Stimulated activated naive CD4-positive, alpha-beta T cell treated with Interleukin-2 at 50 U/mL for 16 hours (primary cell): ENCODE data around the gene KRTAP1-4.
"Not testable (repeated sequence)": the region's sequence is repeated elsewhere in the genome, so short reads cannot be mapped to it uniquely, and the experiment has no call there.

ENCODE experiments used
- DNase-seq: peaks from one replicate; lab custom pipeline; 2025; lab: John Stamatoyannopoulos, UW

Gene KRTAP1-4

GRCh38 chr17:41046735-41047465 lies 16.9 kb upstream of the KRTAP1-4 start, which contains the start of gene KRTAP2-1:
Gene KRTAP2-1, minus strand, starts transcription at chr17:41047316. Its CDS starts 49 bp downstream, at chr17:41047267.
- DNase-seq = not testable (repeated sequence)

DNA sequence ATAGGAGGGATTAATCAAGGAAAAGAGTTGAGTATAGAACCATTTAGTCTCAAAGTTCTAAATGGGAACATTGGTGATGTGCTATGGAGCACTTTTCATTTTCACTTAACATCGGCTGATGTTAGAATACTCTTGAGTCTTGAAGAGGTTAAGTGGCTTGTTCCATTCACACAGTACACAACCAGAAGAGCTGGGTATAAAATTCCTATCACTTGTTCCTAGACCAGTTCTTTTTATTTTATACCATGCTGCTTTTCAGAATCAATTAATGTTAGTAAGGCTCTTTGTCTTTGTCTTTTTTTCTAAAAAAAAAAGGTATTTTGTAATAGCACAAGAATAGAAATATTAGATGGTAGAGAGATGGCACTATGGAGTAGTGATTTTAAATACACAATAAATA lies 13.0 kb upstream of the KRTAP1-4 start:
- DNase-seq = no peak

GRCh38 chr17:41040783-41041571 lies 11.0 kb upstream of the KRTAP1-4 start, which contains the start of gene KRTAP1-1:
Gene KRTAP1-1, minus strand, starts transcription at chr17:41041450. Its CDS starts 53 bp downstream, at chr17:41041397.
- not testable (repeated sequence) for DNase-seq

DNA sequence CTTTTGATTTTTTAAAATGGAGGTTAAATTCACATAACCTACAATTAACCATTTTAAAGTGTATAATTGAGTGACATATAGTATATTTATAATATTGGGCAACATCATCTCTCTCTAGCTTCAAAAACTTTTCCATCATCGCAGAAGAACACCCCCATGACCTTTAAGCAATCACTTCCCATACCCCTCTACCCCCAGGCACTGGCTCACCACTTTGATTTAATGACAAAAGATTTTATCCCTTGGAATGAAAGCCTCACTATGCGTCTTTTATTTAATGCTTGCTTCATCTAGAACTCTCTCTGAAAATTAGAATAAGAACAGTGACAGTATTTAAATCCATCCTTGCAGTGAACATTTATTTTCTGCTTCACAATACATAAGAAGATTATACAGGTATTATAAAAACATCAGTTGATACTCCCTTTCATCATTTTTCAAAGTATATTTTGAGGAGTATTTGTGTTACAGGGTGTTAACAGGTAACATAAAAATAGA lies 7.9 kb upstream of the KRTAP1-4 start:
- no peak for DNase-seq

- not testable (repeated sequence) for DNase-seq
These were observed 4.4 kb upstream of the KRTAP1-4 start, which contains the start of gene KRTAP1-3 for GRCh38 chr17:41034346-41034935. Gene KRTAP1-3, minus strand, starts transcription at chr17:41034874. Its CDS starts 53 bp downstream, at chr17:41034821.

- DNase-seq = no peak
These were observed 3.1 kb downstream of the KRTAP1-4 start, which contains the start of gene KRTAP1-5 for GRCh38 chr17:41026715-41027471. Gene KRTAP1-5, minus strand, starts transcription at chr17:41027208. Its CDS starts 53 bp downstream, at chr17:41027155.

- no peak for DNase-seq
These were observed 5.3 kb downstream of the KRTAP1-4 start for GRCh38 chr17:41024697-41025096.

DNA sequence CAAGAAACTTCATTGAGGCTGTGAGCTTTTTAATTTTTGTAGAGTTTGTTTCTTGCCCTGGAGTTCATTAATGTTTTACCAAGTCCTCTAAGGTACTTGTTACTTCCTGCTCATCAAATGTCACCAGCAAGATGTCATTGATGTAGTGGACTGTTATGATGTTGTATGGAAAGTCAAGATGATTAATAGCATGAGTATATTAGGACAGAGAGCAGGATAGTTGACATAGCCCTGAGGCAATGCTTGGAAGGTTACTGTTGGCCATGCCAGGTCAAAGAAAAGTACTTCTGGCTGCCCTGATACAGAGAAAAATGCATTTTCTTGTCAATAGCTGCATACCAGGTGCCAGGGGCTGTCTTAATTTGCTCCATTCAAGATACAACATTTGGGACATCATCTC lies 9.7 kb downstream of the KRTAP1-4 start:
- DNase-seq = no peak

DNA sequence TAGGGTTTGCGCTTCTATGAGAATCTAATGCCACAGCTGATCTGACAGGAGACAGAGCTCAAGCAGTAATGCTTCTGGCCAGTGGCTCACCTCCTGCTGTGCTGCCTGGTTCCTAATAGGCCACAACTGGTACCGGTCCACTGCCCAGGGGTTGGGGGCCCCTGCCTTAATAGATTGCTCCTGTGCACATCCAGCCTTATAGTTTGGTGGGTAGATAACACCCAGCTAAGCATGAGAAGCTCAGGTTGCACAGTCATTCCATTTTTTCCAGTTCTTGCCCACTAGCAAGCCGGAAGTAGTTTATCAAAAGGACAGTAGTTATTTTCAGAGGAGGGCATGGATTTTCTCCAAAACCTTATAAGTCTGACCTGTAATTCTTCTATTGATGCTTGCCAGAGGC lies 10.6 kb downstream of the KRTAP1-4 start:
- DNase-seq = no peak

DNA sequence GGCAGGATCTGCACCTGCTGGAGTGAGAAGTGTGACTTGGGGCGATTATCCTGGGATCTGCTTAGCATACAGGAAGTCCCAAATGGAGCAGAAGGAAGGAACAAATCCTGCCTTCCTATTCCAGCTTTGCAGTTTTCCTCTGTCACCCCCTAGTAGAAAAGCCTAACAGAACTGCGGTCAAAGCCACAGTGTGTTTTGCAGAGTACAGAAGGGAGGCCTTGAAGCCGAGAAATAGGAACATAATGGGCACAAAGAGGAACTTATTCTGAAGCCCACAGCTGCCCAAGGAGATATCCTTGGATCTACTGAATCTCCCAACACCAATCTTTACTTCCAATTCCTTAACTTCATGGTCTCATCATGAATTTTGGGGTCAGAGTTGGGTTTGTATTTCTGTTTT lies 11.5 kb downstream of the KRTAP1-4 start:
- no peak for DNase-seq

- no peak for DNase-seq
These were observed 13.3 kb downstream of the KRTAP1-4 start for GRCh38 chr17:41016578-41017215.

DNA sequence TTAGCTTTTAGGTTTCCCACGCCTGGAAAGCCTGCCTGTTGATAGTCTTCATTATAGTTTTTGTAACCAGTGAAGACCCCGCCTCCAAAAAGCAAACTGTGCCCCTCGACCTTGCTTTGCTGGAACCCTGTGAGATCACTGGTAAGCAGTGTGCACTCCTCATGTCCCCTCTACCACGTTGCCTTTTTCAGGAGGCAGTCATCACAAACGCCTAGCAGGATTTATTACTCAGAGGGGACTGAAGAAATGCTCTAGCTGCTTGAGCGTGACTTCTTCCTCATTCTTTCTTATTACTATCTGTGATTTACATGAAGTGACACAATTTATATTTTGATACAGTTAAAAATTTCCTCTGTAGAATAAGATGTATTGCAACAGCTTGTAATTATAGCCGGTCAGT lies 14.5 kb downstream of the KRTAP1-4 start:
- DNase-seq = no peak

- no peak for DNase-seq
These were observed 16.4 kb downstream of the KRTAP1-4 start for GRCh38 chr17:41013606-41014005.

- no peak for DNase-seq
These were observed 16.8 kb downstream of the KRTAP1-4 start for GRCh38 chr17:41013181-41013580.

DNA sequence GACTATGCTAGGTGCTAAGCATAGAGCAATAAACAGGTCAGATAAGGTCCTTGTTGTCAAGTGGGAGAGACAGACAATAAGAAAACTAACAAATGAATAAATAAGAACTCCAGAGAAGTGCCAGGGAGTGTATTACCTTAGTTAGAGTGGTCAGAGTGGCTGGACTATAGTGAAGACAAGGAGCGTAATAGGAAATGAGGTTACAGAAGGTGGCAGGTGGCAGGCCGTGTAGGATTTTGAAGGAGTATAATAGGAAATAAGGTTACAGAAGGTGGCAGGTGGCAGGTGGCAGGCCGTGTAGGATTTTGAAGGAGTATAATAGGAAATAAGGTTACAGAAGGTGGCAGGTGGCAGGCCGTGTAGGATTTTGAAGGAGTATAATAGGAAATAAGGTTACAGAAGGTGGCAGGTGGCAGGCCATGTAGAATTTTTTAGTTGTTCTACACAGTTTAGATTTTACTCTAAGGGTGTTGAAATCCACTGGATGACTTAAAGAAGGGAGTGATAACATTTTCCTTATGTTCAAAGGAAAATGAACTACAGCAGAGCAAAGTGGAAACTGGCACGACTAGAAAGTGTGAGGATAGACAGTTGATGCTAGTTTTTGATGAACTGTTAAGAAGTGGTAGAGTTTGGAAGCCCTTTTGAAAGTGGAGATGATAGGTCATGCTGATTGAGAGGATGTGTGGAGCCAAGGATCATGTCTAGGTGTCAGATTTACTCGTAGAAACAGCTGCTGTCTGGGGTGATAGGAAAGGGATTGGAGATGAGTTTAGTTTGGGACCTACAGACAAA lies 17.5 kb downstream of the KRTAP1-4 start:
- DNase-seq = no peak

DNA sequence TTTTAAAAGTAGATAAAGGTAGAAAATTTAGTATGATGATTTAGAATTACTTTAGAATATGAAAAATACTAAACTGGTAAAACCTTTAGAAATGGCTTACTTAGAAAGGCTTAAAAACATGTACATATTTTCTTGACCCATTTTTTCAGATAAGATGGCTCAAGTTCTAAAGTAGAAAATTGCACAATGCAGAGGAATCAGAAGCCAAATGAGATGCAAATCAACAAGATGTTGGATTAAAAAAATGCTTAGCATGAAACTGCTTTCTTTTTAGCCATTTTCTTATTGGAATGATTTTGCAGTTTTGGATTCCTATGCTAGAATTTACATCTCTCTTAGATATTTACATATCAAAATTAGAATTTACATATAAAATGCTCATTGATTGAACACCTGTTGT lies 19.6 kb downstream of the KRTAP1-4 start:
- DNase-seq = no peak

- DNase-seq = no peak
These were observed 20.1 kb downstream of the KRTAP1-4 start for GRCh38 chr17:41009936-41010335.

DNA sequence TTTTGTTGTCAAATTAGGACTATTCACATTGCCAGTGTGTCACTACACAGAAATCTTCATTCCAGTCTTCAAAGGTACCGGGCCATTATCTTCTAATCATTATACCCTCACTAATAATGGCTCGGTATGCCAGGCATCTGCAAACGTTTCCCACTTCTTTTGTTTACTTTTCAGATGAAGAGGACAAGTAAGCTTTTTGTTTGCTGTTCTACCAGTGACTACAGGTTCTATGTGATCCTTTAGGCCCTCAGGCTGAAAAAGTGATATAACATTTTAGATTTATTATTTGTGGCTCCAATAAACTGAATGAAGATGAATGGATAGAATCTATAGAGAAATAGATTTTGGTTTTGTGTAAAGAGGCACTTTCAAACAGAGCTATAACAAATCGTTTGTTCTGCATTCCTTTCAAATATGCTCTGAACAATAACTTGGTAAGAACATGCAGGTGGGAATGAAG lies 20.7 kb downstream of the KRTAP1-4 start:
- no peak for DNase-seq

DNA sequence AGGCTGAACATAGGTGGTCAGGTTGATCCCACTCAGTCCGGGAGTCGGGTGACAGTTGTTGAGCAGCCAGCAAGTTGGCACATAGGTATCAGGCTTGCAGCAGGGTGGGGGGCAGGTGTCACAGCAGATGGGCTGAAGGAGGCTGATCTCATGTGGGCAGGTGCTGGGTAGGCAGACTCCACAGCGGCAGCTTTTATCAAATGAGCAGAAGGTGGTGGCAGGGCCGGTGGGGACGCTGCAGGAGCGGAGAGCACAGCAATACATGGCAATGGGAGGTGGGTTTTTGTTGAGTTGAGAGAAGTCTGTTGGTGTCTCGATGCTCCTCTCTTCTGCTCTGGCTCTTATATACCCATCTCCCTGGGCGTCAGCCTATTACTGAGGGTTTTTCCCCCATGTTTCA lies 21.2 kb downstream of the KRTAP1-4 start, which contains the start of gene KRTAP3-1:
KRTAP3-1 (minus strand) TSS at position 318 of the 400 bp plus-strand sequence; CDS start at position 264, 54 bp downstream.
- DNase-seq = no peak

GRCh38 chr17:41004397-41004796 lies 25.6 kb downstream of the KRTAP1-4 start:
- DNase-seq = no peak
